ENCODE measurements around the gene IGFBP2.

The IGFBP2 gene

DNA sequence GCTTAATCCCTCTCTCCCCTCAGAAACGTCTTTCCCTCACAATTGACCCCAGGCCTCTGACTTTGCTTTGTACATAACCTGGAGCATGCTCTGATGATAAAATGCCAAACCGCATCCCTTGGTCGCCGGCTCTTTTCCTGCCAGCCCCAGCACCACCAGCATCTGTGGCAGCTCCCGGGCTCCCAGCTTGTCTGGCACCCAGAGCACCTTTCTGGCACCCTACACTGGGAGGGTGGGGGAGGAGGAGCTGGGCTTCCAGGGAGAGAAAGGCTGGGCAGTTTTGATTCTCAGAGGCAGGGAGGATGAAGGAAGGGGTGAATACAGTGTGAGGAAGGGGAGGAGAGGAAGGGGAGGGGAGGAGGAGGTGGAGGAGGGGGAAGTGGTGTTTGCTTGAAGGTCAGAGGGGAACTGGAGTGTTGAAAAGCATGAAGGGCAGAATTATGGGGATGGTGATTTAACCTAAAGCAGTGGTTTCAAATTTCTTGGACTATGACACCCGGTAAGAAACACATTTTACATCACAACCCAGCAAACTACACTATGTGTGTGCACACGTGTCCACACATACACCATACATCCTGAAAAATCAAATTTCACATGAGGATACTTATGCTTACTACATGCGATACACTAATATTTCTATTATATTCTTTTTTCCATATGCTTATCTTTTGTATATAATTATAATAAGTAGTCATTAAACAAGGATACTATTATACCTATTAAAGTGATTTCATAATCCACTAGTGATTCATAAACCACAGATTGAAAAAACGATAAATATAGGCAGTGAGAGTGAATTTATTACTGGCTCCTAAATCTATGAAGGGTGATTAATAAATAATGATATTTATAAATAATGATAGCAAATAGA is 30.0 kb upstream of the IGFBP2 start:
- TF ChIP-seq, protein P1, sequence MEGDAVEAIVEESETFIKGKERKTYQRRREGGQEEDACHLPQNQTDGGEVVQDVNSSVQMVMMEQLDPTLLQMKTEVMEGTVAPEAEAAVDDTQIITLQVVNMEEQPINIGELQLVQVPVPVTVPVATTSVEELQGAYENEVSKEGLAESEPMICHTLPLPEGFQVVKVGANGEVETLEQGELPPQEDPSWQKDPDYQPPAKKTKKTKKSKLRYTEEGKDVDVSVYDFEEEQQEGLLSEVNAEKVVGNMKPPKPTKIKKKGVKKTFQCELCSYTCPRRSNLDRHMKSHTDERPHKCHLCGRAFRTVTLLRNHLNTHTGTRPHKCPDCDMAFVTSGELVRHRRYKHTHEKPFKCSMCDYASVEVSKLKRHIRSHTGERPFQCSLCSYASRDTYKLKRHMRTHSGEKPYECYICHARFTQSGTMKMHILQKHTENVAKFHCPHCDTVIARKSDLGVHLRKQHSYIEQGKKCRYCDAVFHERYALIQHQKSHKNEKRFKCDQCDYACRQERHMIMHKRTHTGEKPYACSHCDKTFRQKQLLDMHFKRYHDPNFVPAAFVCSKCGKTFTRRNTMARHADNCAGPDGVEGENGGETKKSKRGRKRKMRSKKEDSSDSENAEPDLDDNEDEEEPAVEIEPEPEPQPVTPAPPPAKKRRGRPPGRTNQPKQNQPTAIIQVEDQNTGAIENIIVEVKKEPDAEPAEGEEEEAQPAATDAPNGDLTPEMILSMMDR (IDR thresholded peaks at IDR 0.05; ENCODE audit: extremely low read depth, missing control alignments) = no peak
- no peak for DNase-seq (ENCODE audit: low spot score)

DNA sequence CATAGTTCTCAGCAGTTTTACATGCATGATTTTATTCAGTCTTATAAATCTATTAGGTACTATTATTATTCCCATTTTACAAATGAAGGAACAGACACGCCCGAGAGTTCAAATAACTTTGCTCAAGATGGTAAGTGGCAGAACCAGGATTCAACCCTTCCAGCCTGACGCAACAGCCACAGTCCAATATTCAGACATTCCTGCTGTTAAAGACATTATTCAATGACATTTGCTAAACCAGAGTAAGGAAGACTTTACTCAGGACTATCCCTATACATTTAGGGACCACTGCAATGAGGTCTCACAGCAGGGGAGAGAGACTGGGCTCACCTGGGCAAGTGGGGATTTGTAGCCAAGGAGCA is 29.4 kb upstream of the IGFBP2 start:
- TF ChIP-seq, protein P1 (IDR thresholded peaks at IDR 0.05; ENCODE audit: extremely low read depth, missing control alignments) = no peak
- DNase-seq (ENCODE audit: low spot score) = no peak

DNA sequence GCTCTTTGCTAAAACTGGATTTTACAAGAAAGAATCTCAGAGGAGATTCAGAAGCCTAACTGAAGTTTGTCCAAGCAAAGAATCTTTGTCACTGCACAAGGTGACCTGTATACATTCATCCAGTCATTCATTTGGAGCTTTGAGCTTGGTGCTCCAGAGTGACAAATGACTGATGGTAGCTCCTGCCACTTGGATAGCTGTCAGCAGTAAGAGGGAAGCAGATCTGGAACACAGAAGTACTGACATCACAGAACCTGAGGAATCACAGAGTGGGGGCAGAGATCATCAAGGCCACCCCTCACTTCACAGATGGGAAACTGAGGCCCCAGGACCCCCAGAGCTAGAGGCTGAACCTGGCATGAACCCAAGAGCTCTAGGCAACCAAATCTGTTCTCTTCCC is 28.8 kb upstream of the IGFBP2 start:
- TF ChIP-seq, protein P1 (IDR thresholded peaks at IDR 0.05; ENCODE audit: extremely low read depth, missing control alignments) = no peak
- DNase-seq (ENCODE audit: low spot score) = no peak

DNA sequence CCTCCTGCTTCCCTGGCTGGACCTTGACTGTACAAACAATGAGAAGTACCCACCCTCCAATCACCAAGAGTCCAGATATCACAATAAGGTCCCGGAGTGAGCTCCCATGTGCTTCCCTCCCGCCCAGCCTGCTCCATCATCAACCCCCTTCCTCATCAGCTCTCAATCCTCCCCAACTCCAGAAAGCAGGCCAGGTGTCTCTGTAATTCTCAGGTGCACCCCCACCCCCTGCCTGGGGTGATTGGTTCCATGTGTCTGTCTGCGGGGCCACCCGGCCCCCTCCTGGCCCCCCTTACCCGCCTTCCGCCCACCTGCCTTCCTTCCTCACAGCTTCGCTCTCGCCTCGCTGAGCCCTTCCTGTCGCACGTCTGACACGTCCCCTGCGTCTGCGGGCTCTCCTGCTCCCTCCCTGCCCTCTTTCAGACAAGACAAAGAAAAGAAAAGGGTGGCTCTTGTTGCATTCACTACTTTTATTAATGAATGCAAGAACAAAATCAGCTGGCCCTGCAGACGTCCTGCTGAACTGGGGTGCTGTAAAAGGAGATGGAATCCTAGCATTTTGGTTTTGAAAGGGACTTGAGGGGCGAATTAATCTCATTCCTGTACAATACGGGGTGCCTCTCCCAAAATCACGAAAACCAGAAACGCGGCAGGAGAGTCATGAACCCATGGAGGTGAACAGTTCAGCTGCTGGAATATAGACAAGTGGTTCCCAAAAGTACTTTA is 26.5 kb upstream of the IGFBP2 start:
- TF ChIP-seq, protein P1 (IDR thresholded peaks at IDR 0.05; ENCODE audit: extremely low read depth, missing control alignments) = no peak
- peak; percentile 82 for DNase-seq (ENCODE audit: low spot score)

DNA sequence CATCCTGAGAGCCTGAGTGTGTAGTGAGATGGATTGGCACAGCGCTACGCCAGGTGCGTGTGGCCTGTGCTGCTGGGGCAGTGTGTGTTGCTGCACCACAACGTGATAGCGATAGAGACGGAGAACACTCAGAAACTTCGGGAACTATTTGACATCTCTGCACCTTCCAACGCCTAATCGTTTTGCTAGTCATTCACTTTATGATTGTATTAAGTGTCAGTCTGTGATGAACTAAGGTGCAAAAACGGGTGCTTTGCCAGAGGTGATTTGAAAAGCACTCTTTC is 26.0 kb upstream of the IGFBP2 start:
- TF ChIP-seq, protein P1 (IDR thresholded peaks at IDR 0.05; ENCODE audit: extremely low read depth, missing control alignments) = no peak
- DNase-seq (ENCODE audit: low spot score) = no peak

DNA sequence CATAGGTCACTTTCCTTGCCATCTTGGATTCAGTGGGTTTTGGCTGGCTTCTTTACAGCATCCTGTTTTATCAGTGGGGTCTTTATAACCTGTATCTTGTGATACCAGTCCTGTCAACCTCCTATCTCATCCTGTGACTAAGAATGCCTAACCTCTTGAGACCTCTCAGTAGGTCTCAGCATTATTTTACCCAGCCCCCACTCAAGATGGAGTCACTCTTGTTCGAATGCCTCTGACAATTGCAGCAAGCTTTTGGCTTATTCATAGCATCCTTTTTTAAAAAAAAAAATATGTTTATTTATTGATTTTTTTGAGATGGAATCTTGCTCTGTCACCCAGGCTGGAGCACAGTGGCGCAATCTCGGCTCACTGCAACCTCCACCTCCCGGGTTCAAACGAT is 24.7 kb upstream of the IGFBP2 start:
- DNase-seq (ENCODE audit: low spot score) = no peak
- TF ChIP-seq, protein P1 (IDR thresholded peaks at IDR 0.05; ENCODE audit: extremely low read depth, missing control alignments) = no peak

DNA sequence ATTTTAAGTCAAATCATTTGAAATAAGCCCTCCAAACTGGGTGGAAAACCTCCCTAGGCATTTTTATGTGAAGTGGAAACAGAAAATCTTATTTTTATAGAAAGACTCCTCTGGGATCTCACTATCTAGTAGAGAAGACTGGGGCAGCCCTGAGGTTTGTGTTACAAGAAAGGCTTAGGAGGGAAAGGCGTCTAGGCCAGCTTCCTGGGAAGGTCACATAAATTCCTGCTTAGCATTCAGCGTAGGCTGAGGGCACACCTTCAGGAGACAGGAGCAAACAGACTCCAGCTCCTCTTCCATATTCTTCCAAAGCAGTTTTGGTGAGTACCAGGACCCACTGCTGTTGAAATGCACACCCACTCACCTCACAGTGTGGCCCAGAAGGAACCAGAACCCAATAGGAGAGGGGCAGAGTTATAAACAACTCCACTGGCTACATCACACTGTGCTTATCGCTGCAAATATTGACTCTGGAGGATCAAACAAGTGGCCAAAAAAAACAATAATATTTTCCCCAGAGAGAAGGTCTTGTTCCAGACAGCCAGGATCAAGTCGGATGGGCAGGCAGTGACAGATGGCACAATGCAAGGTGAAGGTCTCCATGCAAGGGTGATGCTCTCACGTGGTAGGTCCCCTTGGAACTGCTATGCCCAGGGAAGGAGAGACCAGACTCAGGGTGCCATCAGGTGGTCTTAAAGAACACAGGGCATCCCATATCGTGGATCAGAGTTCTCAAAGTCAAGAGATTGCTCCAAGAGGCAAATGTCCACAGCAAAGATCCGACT is 17.7 kb upstream of the IGFBP2 start:
- no peak for DNase-seq (ENCODE audit: low spot score)
- TF ChIP-seq, protein P1 (IDR thresholded peaks at IDR 0.05; ENCODE audit: extremely low read depth, missing control alignments) = no peak
